WTC11 (cell line): Measurements from ENCODE around the gene KIF17. TPM values are rescaled to one million over a fixed set of nuclear protein-coding genes. Genes with fewer than 3 reads are reported as not detected.

Experiments
- ATAC-seq: fragments of 200-7000 bp; cut with Tn5 transposase; 2 replicates; pipeline ENCODE4 v1.10.0; 2021; ENCODE audit warnings: mild to moderate bottlenecking, moderate library complexity
- CTCF ChIA-PET: fragments of 300-600 bp; sonication (Branson Sonifier 250); formaldehyde crosslinking; loops from one replicate; lab custom pipeline; 2021; ENCODE audit warnings: antibody characterized with exemption; lab: Charles Lee
- POLR2A ChIA-PET: fragments of 350-600 bp; sonication (Branson Sonifier 250); formaldehyde crosslinking; loops from one replicate; lab custom pipeline; 2021; ENCODE audit warnings: antibody characterized with exemption; lab: Charles Lee
- DNase-seq: peaks from one replicate; pipeline ENCODE4 v3.0.0; 2021; ENCODE audit warnings: low spot score
- H3K27ac Mint-ChIP-seq: 2 replicates; pipeline ENCODE4 v1.8.0; 2021; ENCODE audit warnings: mixed read lengths
- H3K27me3 Mint-ChIP-seq: 2 replicates; pipeline ENCODE4 v1.8.0; 2021; ENCODE audit warnings: low read depth, mild to moderate bottlenecking, moderate library complexity, mixed read lengths
- H3K36me3 Mint-ChIP-seq: 2 replicates; pipeline ENCODE4 v1.8.0; 2021; ENCODE audit warnings: mixed read lengths
- H3K4me1 Mint-ChIP-seq: 2 replicates; pipeline ENCODE4 v1.8.0; 2022; ENCODE audit warnings: mixed read lengths
- H3K4me3 Mint-ChIP-seq: 2 replicates; pipeline ENCODE4 v1.8.0; 2021; ENCODE audit warnings: mild to moderate bottlenecking, moderate library complexity, mixed read lengths
- H3K9me3 Mint-ChIP-seq: 2 replicates; pipeline ENCODE4 v1.8.0; 2021; ENCODE audit warnings: mixed read lengths
- ATF2 ChIP-seq: sonication (generic); formaldehyde crosslinking; IDR thresholded peaks from 2 replicates; pipeline ENCODE4 v1.8.1; 2022; ENCODE audit warnings: low read depth, missing genetic modification reagents, borderline replicate concordance
- ATF3 ChIP-seq: sonication (generic); formaldehyde crosslinking; conservative IDR thresholded peaks from 2 replicates; pipeline ENCODE4 v1.8.1; 2022; ENCODE audit warnings: mild to moderate bottlenecking, missing genetic modification reagents
- E2F1 ChIP-seq: sonication (generic); formaldehyde crosslinking; IDR thresholded peaks from 2 replicates; pipeline ENCODE4 v1.8.0; 2022; ENCODE audit warnings: mild to moderate bottlenecking, missing genetic modification reagents
- ESRRA ChIP-seq: sonication (generic); formaldehyde crosslinking; IDR thresholded peaks from 2 replicates; pipeline ENCODE4 v1.8.1; 2022; ENCODE audit warnings: mild to moderate bottlenecking, missing genetic modification reagents, borderline replicate concordance
- ETV6 ChIP-seq: sonication (generic); formaldehyde crosslinking; IDR thresholded peaks from 2 replicates; pipeline ENCODE4 v1.8.1; 2022; ENCODE audit warnings: mild to moderate bottlenecking, missing genetic modification reagents
- FOXP1 ChIP-seq: sonication (generic); formaldehyde crosslinking; IDR thresholded peaks from 2 replicates; pipeline ENCODE4 v1.8.0; 2022; ENCODE audit warnings: missing genetic modification reagents, mild to moderate bottlenecking, moderate library complexity, borderline replicate concordance
- GTF2I ChIP-seq: fragments of 250-450 bp; sonication (Bioruptor Pico); conservative IDR thresholded peaks from 2 replicates; pipeline ENCODE4 v1.4.0; 2021; ENCODE audit warnings: mild to moderate bottlenecking
- NFATC4 ChIP-seq: fragments of 250-450 bp; sonication (Bioruptor Pico); IDR thresholded peaks from 2 replicates; pipeline ENCODE4 v1.9.0; 2021; ENCODE audit warnings: mild to moderate bottlenecking
- NR3C1 ChIP-seq: sonication (generic); formaldehyde crosslinking; conservative IDR thresholded peaks from 2 replicates; pipeline ENCODE4 v1.8.1; 2023; ENCODE audit warnings: low read depth, mild to moderate bottlenecking, missing genetic modification reagents
- PREB ChIP-seq: sonication (generic); formaldehyde crosslinking; IDR thresholded peaks from 2 replicates; pipeline ENCODE4 v1.8.1; 2022; ENCODE audit warnings: mild to moderate bottlenecking, missing genetic modification reagents, moderate library complexity, borderline replicate concordance
- RORB ChIP-seq: fragments of 250-450 bp; sonication (Bioruptor Pico); IDR thresholded peaks from 2 replicates; pipeline ENCODE4 v1.9.0; 2021; ENCODE audit warnings: mild to moderate bottlenecking
- SMAD4 ChIP-seq: sonication (generic); formaldehyde crosslinking; IDR thresholded peaks from 2 replicates; pipeline ENCODE4 v1.8.0; 2022; ENCODE audit warnings: mild to moderate bottlenecking, missing genetic modification reagents
- SOX15 ChIP-seq: fragments of 250-450 bp; sonication (Bioruptor Pico); IDR thresholded peaks from 2 replicates; pipeline ENCODE4 v1.9.0; 2021; ENCODE audit warnings: mild to moderate bottlenecking
- TEAD1 ChIP-seq: sonication (generic); formaldehyde crosslinking; IDR thresholded peaks from 2 replicates; pipeline ENCODE4 v1.8.0; 2022; ENCODE audit warnings: mild to moderate bottlenecking, missing genetic modification reagents
- TEAD4 ChIP-seq: sonication (generic); formaldehyde crosslinking; IDR thresholded peaks from 2 replicates; pipeline ENCODE4 v1.8.0; 2022; ENCODE audit warnings: mild to moderate bottlenecking, missing genetic modification reagents
- ZNF121 ChIP-seq: sonication (generic); formaldehyde crosslinking; IDR thresholded peaks from 2 replicates; pipeline ENCODE4 v1.8.0; 2023; ENCODE audit warnings: missing genetic modification reagents
- total RNA-seq: library from RNA; stranded (reverse); gene quantifications from 3 replicates; pipeline ENCODE4 v1.2.3, GENCODE V29; 2021
- TF ChIP-seq, protein P1 (sequence below): sonication (generic); formaldehyde crosslinking; IDR thresholded peaks from 2 replicates; pipeline ENCODE4 v1.8.1; 2023; ENCODE audit warnings: mild to moderate bottlenecking, moderate library complexity, missing genetic modification reagents
- TF ChIP-seq, protein P2 (sequence below): sonication (generic); formaldehyde crosslinking; IDR thresholded peaks from 2 replicates; pipeline ENCODE4 v1.8.1; 2023; ENCODE audit warnings: mild to moderate bottlenecking, missing genetic modification reagents, moderate library complexity
- TF ChIP-seq, protein P3 (sequence below): sonication (generic); formaldehyde crosslinking; IDR thresholded peaks from 2 replicates; pipeline ENCODE4 v1.8.1; 2023; ENCODE audit warnings: mild to moderate bottlenecking, missing genetic modification reagents
- TF ChIP-seq, protein P4 (sequence below): fragments of 250-450 bp; sonication (Bioruptor Pico); IDR thresholded peaks from 2 replicates; pipeline ENCODE4 v1.9.0; 2021; ENCODE audit warnings: mild to moderate bottlenecking

The KIF17 gene
- total RNA-seq, 1 experiment from 2014 or later, result 8.1 TPM

DNA sequence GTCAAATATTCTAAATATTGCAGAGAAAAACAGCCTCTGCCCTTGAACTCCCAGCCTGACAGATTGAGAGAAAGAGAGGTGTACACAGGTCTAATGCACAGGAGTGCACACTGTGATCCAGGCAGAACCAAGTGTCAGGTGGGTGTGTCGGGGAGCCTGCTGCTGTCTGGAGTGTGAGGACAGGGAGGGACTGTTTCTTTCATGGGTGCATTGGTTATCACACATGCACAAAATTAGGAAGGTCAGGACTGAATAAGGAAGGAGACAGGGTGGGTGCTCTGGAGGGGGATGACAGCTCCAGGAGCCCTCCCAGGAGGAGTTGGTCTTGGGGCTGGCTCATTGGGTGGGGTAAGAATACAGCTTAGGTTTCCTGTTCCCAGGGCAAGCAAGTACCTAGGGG, 97.8 kb downstream of the KIF17 start (continued):
- TF ChIP-seq FOXP1 (CRISPR knock-in tag), result no peak

GRCh38 chr1:20618550-20618949, 99.3 kb downstream of the KIF17 start:
- DNase-seq (no peak), ATAC-seq (no peak)
- POLR2A ChIA-PET, result no interaction called here
- Mint-ChIP-seq H3K4me1 (peaks cover 21% of the 10 kb centered on the region), H3K27me3 (no peaks in the 10 kb centered on the region), H3K36me3 (no peaks in the 10 kb centered on the region), H3K4me3 (no peak overlapping the region), H3K27ac (no peak overlapping the region), H3K9me3 (no peaks in the 10 kb centered on the region)
- TF ChIP-seq, protein P1, sequence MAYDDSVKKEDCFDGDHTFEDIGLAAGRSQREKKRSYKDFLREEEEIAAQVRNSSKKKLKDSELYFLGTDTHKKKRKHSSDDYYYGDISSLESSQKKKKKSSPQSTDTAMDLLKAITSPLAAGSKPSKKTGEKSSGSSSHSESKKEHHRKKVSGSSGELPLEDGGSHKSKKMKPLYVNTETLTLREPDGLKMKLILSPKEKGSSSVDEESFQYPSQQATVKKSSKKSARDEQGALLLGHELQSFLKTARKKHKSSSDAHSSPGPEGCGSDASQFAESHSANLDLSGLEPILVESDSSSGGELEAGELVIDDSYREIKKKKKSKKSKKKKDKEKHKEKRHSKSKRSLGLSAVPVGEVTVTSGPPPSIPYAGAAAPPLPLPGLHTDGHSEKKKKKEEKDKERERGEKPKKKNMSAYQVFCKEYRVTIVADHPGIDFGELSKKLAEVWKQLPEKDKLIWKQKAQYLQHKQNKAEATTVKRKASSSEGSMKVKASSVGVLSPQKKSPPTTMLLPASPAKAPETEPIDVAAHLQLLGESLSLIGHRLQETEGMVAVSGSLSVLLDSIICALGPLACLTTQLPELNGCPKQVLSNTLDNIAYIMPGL, result no peak
- TF ChIP-seq RORB (CRISPR knock-in tag) (no peak), ESRRA (no peak), TEAD1 (no peak), GTF2I (CRISPR knock-in tag) (no peak), NFATC4 (no peak), E2F1 (CRISPR knock-in tag) (no peak), SMAD4 (CRISPR knock-in tag) (no peak)
- TF ChIP-seq, protein P2, sequence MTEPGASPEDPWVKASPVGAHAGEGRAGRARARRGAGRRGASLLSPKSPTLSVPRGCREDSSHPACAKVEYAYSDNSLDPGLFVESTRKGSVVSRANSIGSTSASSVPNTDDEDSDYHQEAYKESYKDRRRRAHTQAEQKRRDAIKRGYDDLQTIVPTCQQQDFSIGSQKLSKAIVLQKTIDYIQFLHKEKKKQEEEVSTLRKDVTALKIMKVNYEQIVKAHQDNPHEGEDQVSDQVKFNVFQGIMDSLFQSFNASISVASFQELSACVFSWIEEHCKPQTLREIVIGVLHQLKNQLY (CRISPR knock-in tag), result no peak
- TF ChIP-seq, protein P3, sequence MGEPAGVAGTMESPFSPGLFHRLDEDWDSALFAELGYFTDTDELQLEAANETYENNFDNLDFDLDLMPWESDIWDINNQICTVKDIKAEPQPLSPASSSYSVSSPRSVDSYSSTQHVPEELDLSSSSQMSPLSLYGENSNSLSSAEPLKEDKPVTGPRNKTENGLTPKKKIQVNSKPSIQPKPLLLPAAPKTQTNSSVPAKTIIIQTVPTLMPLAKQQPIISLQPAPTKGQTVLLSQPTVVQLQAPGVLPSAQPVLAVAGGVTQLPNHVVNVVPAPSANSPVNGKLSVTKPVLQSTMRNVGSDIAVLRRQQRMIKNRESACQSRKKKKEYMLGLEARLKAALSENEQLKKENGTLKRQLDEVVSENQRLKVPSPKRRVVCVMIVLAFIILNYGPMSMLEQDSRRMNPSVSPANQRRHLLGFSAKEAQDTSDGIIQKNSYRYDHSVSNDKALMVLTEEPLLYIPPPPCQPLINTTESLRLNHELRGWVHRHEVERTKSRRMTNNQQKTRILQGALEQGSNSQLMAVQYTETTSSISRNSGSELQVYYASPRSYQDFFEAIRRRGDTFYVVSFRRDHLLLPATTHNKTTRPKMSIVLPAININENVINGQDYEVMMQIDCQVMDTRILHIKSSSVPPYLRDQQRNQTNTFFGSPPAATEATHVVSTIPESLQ (CRISPR knock-in tag), result no peak
- CTCF ChIA-PET, result interaction anchor here (1.0 to 1.6 kb wide), 2 partner anchors 15 to 44 kb away, joined by 4 to 5 read pairs; no protein-coding TSS in a partner anchor

- Mint-ChIP-seq H3K27ac (no peak overlapping the region), H3K9me3 (no peaks in the 10 kb centered on the region), H3K27me3 (no peaks in the 10 kb centered on the region), H3K4me1 (peaks cover 30% of the 10 kb centered on the region), H3K4me3 (no peak overlapping the region), H3K36me3 (no peaks in the 10 kb centered on the region)
- DNase-seq (no peak), ATAC-seq (no peak)
- ChIA-PET POLR2A (interaction anchor here (0.8 kb wide), 1 partner anchor 17 kb away, joined by 3 read pairs; no protein-coding TSS in a partner anchor), CTCF (interaction anchor here (1.9 to 2.2 kb wide), 2 partner anchors 16 to 42 kb away, joined by 8 to 13 read pairs; partner anchors contain the start of gene PINK1)
- no peak for TF ChIP-seq SOX15
- TF ChIP-seq TEAD4 (CRISPR knock-in tag), result no peak
- no peak for TF ChIP-seq E2F1 (CRISPR knock-in tag)
- TF ChIP-seq NR3C1 (CRISPR knock-in tag), result no peak
- TF ChIP-seq RORB (CRISPR knock-in tag), result no peak
- TF ChIP-seq ETV6, result no peak
- TF ChIP-seq SMAD4 (CRISPR knock-in tag), result no peak
- TF ChIP-seq ATF2 (CRISPR knock-in tag), result no peak
- no peak for TF ChIP-seq PREB (CRISPR knock-in tag)
- TF ChIP-seq ATF3 (CRISPR knock-in tag), result no peak
- TF ChIP-seq ZNF121, result no peak
- TF ChIP-seq, protein P4, sequence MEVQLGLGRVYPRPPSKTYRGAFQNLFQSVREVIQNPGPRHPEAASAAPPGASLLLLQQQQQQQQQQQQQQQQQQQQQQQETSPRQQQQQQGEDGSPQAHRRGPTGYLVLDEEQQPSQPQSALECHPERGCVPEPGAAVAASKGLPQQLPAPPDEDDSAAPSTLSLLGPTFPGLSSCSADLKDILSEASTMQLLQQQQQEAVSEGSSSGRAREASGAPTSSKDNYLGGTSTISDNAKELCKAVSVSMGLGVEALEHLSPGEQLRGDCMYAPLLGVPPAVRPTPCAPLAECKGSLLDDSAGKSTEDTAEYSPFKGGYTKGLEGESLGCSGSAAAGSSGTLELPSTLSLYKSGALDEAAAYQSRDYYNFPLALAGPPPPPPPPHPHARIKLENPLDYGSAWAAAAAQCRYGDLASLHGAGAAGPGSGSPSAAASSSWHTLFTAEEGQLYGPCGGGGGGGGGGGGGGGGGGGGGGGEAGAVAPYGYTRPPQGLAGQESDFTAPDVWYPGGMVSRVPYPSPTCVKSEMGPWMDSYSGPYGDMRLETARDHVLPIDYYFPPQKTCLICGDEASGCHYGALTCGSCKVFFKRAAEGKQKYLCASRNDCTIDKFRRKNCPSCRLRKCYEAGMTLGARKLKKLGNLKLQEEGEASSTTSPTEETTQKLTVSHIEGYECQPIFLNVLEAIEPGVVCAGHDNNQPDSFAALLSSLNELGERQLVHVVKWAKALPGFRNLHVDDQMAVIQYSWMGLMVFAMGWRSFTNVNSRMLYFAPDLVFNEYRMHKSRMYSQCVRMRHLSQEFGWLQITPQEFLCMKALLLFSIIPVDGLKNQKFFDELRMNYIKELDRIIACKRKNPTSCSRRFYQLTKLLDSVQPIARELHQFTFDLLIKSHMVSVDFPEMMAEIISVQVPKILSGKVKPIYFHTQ (CRISPR knock-in tag), result no peak
These were observed 100.8 kb downstream of the KIF17 start for GRCh38 chr1:20616847-20617487.
